Stomach (tissue), 4 donors: ENCODE measurements around the gene GALNT13.

ENCODE experiments used
- CTCF ChIP-seq, 7 experiments: fragments of 450-650 bp in 4 of 7; fragments of 200-600 bp in 3 of 7; sonication (generic) in 3 of 7; IDR thresholded peaks; one replicate each; pipeline ENCODE4 v1.5.1; 2016 to 2019; ENCODE audit warnings: antibody characterized with exemption in 7 of 7, control low read depth in 2 of 7, mild to moderate bottlenecking in 1 of 7
- EP300 ChIP-seq: sonication (generic); formaldehyde crosslinking; IDR thresholded peaks from one replicate; pipeline ENCODE4 v1.6.1; 2017; ENCODE audit warnings: antibody characterized with exemption
- POLR2A ChIP-seq, 4 donors: fragments of 450-650 bp; IDR thresholded peaks; one replicate each; pipeline ENCODE4 v1.6.1; 2016; ENCODE audit warnings: antibody characterized with exemption in 4 of 4, control low read depth in 2 of 4, mild to moderate bottlenecking in 1 of 4, moderate library complexity in 1 of 4

- no peak for TF ChIP-seq POLR2A (IDR thresholded peaks at IDR 0.05)
- TF ChIP-seq CTCF (IDR thresholded peaks at IDR 0.05) = no peak
- no peak for TF ChIP-seq EP300
Measured at GRCh38 chr2:153834662-153835061, 37.1 kb upstream of the GALNT13 start.
